H9 (cell line): ENCODE measurements around the gene CACNG5. TPM values are rescaled to one million over a fixed set of nuclear protein-coding genes. Genes with fewer than 3 reads are reported as not detected.

Experiments
- DNase-seq: peaks from one replicate; pipeline ENCODE4 v3.0.0-alpha.2; 2017
- H2AFZ ChIP-seq: one replicate; pipeline ENCODE4 v1.6.1; 2013; ENCODE audit warnings: mild to moderate bottlenecking, low read length, control low read depth, moderate library complexity
- H2AK5ac ChIP-seq: 2 replicates; pipeline ENCODE4 v1.6.1; 2013; ENCODE audit warnings: low read length, control low read depth, mixed read lengths; ENCODE audit not compliant: insufficient read length
- H2BK120ac ChIP-seq: one replicate; pipeline ENCODE4 v1.6.1; 2013; ENCODE audit warnings: low read depth, mild to moderate bottlenecking, low read length, control low read depth, inconsistent platforms; ENCODE audit not compliant: poor library complexity, severe bottlenecking
- H2BK12ac ChIP-seq: 2 replicates; pipeline ENCODE4 v1.6.1; 2013; ENCODE audit warnings: low read length, control low read depth, mixed read lengths, low read depth; ENCODE audit not compliant: insufficient read length
- H2BK15ac ChIP-seq: 2 replicates; pipeline ENCODE4 v1.6.1; 2013; ENCODE audit warnings: low read depth, low read length, control low read depth
- H2BK20ac ChIP-seq: one replicate; pipeline ENCODE4 v1.6.1; 2013; ENCODE audit warnings: low read depth, mild to moderate bottlenecking, low read length, control low read depth, inconsistent platforms; ENCODE audit not compliant: poor library complexity, severe bottlenecking
- H2BK5ac ChIP-seq: 2 replicates; pipeline ENCODE4 v1.6.1; 2013; ENCODE audit warnings: low read length, control low read depth, mixed read lengths; ENCODE audit not compliant: insufficient read length
- H3K14ac ChIP-seq: 2 replicates; pipeline ENCODE4 v1.6.1; 2013; ENCODE audit warnings: low read length, control low read depth; ENCODE audit not compliant: insufficient read depth
- H3K18ac ChIP-seq: 2 replicates; pipeline ENCODE4 v1.6.1; 2013; ENCODE audit warnings: low read depth, mild to moderate bottlenecking, mixed read lengths, low read length, control low read depth; ENCODE audit not compliant: insufficient read length
- H3K23ac ChIP-seq: 2 replicates; pipeline ENCODE4 v1.6.1; 2013; ENCODE audit warnings: low read length, control low read depth, mixed read lengths, low read depth; ENCODE audit not compliant: insufficient read length
- H3K23me2 ChIP-seq: 2 replicates; pipeline ENCODE4 v1.6.1; 2013; ENCODE audit warnings: low read depth, mild to moderate bottlenecking, mixed read lengths, low read length, control low read depth; ENCODE audit not compliant: insufficient read length, poor library complexity, severe bottlenecking
- H3K27ac ChIP-seq: 2 replicates; pipeline ENCODE4 v1.5.1; 2013; ENCODE audit warnings: low read length, control low read depth, mixed read lengths, low read depth; ENCODE audit not compliant: insufficient read length
- H3K27me3 ChIP-seq: 2 replicates; pipeline ENCODE4 v1.6.1; 2013; ENCODE audit warnings: low read length, control low read depth, inconsistent platforms; ENCODE audit not compliant: insufficient read depth
- H3K4ac ChIP-seq: 2 replicates; pipeline ENCODE4 v1.6.1; 2013; ENCODE audit warnings: low read depth, mild to moderate bottlenecking, control low read depth, inconsistent platforms, low read length, moderate library complexity
- H3K4me1 ChIP-seq: 2 replicates; pipeline ENCODE4 v1.6.1; 2013; ENCODE audit warnings: low read length, control low read depth, inconsistent platforms; ENCODE audit not compliant: insufficient read depth
- H3K4me2 ChIP-seq: 2 replicates; pipeline ENCODE4 v1.6.1; 2013; ENCODE audit warnings: low read length, control low read depth, mixed read lengths; ENCODE audit not compliant: insufficient read length, insufficient read depth
- H3K56ac ChIP-seq: 2 replicates; pipeline ENCODE4 v1.6.1; 2013; ENCODE audit warnings: low read depth, mild to moderate bottlenecking, mixed read lengths, low read length, control low read depth; ENCODE audit not compliant: insufficient read length
- H3K79me1 ChIP-seq: 2 replicates; pipeline ENCODE4 v1.6.1; 2013; ENCODE audit warnings: low read depth, mild to moderate bottlenecking, moderate library complexity, low read length, control low read depth, inconsistent platforms; ENCODE audit not compliant: insufficient read depth, poor library complexity, severe bottlenecking
- H3K79me2 ChIP-seq: 2 replicates; pipeline ENCODE4 v1.6.1; 2013; ENCODE audit warnings: low read length, control low read depth, inconsistent platforms; ENCODE audit not compliant: insufficient read depth
- H3K9ac ChIP-seq: 2 replicates; pipeline ENCODE4 v1.6.1; 2013; ENCODE audit warnings: low read length, control low read depth, mixed read lengths; ENCODE audit not compliant: insufficient read length; ENCODE audit errors: extremely low read depth
- H3K9me3 ChIP-seq: one replicate; pipeline ENCODE4 v1.6.1; 2013; ENCODE audit warnings: low read depth, low read length, inconsistent platforms; ENCODE audit not compliant: control insufficient read depth
- H3T11ph ChIP-seq: one replicate; pipeline ENCODE4 v1.6.1; 2013; ENCODE audit warnings: mild to moderate bottlenecking, low read length, control low read depth, inconsistent platforms
- H4K20me1 ChIP-seq: one replicate; pipeline ENCODE4 v1.6.1; 2013; ENCODE audit not compliant: control insufficient read depth, insufficient read length, insufficient read depth
- H4K5ac ChIP-seq: 2 replicates; pipeline ENCODE4 v1.6.1; 2013; ENCODE audit warnings: low read depth, mild to moderate bottlenecking, mixed read lengths, low read length, control low read depth; ENCODE audit not compliant: insufficient read length
- H4K8ac ChIP-seq: replicated peaks from 2 replicates; pipeline ENCODE4 v1.6.1; 2013; ENCODE audit warnings: low read length, control low read depth, mixed read lengths, low read depth; ENCODE audit not compliant: insufficient read length
- H4K91ac ChIP-seq: 2 replicates; pipeline ENCODE4 v1.6.1; 2013; ENCODE audit warnings: low read depth, mild to moderate bottlenecking, moderate library complexity, mixed read lengths, low read length, control low read depth; ENCODE audit not compliant: insufficient read length
- H3K27ac Mint-ChIP-seq, 3 experiments: 2 replicates in 2 of 3; 3 replicates in 1 of 3; pipeline ENCODE4 v1.8.0; 2020 to 2021; ENCODE audit warnings: mixed read lengths in 3 of 3, mild to moderate bottlenecking in 1 of 3, moderate library complexity in 1 of 3
- H3K27me3 Mint-ChIP-seq: 2 replicates; pipeline ENCODE4 v1.8.0; 2021; ENCODE audit warnings: low read depth, mild to moderate bottlenecking, moderate library complexity, mixed read lengths
- H3K36me3 Mint-ChIP-seq, 3 experiments: 2 replicates in 2 of 3; 3 replicates in 1 of 3; pipeline ENCODE4 v1.8.0; 2020 to 2021; ENCODE audit warnings: low read depth in 3 of 3, mixed read lengths in 3 of 3; ENCODE audit not compliant: insufficient read depth in 1 of 3
- H3K4me1 Mint-ChIP-seq, 2 experiments: 2 replicates each; pipeline ENCODE4 v1.8.0; 2020; ENCODE audit warnings: mixed read lengths in 2 of 2
- H3K4me3 Mint-ChIP-seq, 2 experiments: 2 replicates in 1 of 2; 3 replicates in 1 of 2; pipeline ENCODE4 v1.8.0; 2020 to 2021; ENCODE audit warnings: mild to moderate bottlenecking in 2 of 2, mixed read lengths in 2 of 2, moderate library complexity in 1 of 2
- H3K9me3 Mint-ChIP-seq, 2 experiments: 2 replicates in 1 of 2; 3 replicates in 1 of 2; pipeline ENCODE4 v1.8.0; 2020; ENCODE audit warnings: mild to moderate bottlenecking in 2 of 2, mixed read lengths in 2 of 2, moderate library complexity in 1 of 2
- WGBS: extraction: QIAGEN DNeasy Blood & Tissue Kit; methylation state at CpG from one replicate; pipeline ENCODE4 v1.1.7; 2013; ENCODE audit warnings: missing lambda C conversion rate, low lambda C conversion rate, mixed read lengths; ENCODE audit not compliant: insufficient read length; ENCODE audit errors: extremely low coverage; 5-methylcytosine and 5-hydroxymethylcytosine counted together
- total RNA-seq: library from RNA; stranded (reverse); gene quantifications from 2 replicates; pipeline ENCODE4 v1.2.1, GENCODE V29; 2021
- TF ChIP-seq, protein P1 (sequence below): fragments of 200-600 bp; sonication (generic); conservative IDR thresholded peaks from 3 replicates; pipeline ENCODE4 v1.8.0; 2021; ENCODE audit warnings: antibody characterized with exemption, mild to moderate bottlenecking

Gene CACNG5
- total RNA-seq, 1 experiment from 2014 or later = 1.6 TPM

DNA sequence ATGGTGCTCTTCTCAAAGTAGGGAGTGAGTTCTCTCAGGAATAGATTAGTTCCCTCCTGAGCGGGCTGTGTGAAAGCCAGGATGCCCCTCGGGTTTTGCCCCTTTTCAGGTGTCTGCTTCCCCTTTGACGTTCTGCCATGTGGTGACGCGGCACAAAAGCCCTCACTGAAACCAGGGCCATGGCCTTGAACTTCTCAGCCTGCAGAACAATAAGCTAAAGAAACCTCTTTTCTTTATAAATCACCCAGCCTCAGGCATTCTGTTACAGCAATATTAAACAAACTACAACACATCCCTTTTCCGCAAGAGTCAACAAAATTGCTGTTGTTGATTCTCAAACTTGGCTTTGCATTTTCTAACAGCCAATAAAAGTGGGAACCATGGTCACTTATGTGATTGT is 15.5 kb upstream of the CACNG5 start:
- Histone ChIP-seq H3K56ac (no peak overlapping the region), H3K9me3 (peaks cover 5% of the 10 kb centered on the region), H3K79me1 (no peaks in the 10 kb centered on the region), H2BK20ac (no peak overlapping the region), H3K27ac (no peak overlapping the region), H4K8ac (no peak overlapping the region), H3K14ac (no peak overlapping the region), H3K4me1 (no peaks in the 10 kb centered on the region; the same call in 1 of the 2 replicates), H3T11ph (no peak overlapping the region), H3K79me2 (no peaks in the 10 kb centered on the region), H4K5ac (no peak overlapping the region), H3K23ac (no peak overlapping the region), H4K20me1 (no peaks in the 10 kb centered on the region), H2AK5ac (no peak overlapping the region), H3K9ac (no peak overlapping the region), H3K18ac (no peak overlapping the region), H2AFZ (no peak overlapping the region), H4K91ac (no peak overlapping the region), H3K4ac (no peak overlapping the region), H2BK120ac (no peak overlapping the region), H2BK15ac (no peak overlapping the region), H2BK12ac (no peak overlapping the region), H3K27me3 (no peaks in the 10 kb centered on the region), H2BK5ac (no peak overlapping the region), H3K23me2 (no peaks in the 10 kb centered on the region), H3K4me2 (no peak overlapping the region)
- TF ChIP-seq, protein P1, sequence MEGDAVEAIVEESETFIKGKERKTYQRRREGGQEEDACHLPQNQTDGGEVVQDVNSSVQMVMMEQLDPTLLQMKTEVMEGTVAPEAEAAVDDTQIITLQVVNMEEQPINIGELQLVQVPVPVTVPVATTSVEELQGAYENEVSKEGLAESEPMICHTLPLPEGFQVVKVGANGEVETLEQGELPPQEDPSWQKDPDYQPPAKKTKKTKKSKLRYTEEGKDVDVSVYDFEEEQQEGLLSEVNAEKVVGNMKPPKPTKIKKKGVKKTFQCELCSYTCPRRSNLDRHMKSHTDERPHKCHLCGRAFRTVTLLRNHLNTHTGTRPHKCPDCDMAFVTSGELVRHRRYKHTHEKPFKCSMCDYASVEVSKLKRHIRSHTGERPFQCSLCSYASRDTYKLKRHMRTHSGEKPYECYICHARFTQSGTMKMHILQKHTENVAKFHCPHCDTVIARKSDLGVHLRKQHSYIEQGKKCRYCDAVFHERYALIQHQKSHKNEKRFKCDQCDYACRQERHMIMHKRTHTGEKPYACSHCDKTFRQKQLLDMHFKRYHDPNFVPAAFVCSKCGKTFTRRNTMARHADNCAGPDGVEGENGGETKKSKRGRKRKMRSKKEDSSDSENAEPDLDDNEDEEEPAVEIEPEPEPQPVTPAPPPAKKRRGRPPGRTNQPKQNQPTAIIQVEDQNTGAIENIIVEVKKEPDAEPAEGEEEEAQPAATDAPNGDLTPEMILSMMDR = no peak
- Mint-ChIP-seq H3K9me3 (peaks cover 16 to 20% of the 10 kb centered on the region in 2 experiments), H3K27me3 (peaks cover 3% of the 10 kb centered on the region), H3K36me3 (peaks cover 4 to 15% (median 5%) of the 10 kb centered on the region in 3 experiments; a peak in 5 of 7 replicates), H3K27ac (no peak overlapping the region), H3K4me1 (peaks cover 0 to 4% of the 10 kb centered on the region in 2 experiments; a peak in 1 of 4 replicates), H3K4me3 (no peak overlapping the region)
- DNase-seq = no peak
- WGBS = no CpG with 5 or more reads among the region's 6 CpGs
